ENCODE data around the gene PPL.

- TF ChIP-seq POLR2A (IDR thresholded peaks at IDR 0.05; ENCODE audit: low read length) = no peak
- no peak for TF ChIP-seq GATA1 (IDR thresholded peaks at IDR 0.05; ENCODE audit: low read depth, low read length)
These were observed 1.6 kb downstream of the PPL start for GRCh38 chr16:4935241-4935855.
